Suppressor macrophage (primary cell): ENCODE results near the gene SYTL3.

ENCODE experiments used
- DNase-seq, 4 experiments: peaks; one replicate each; pipeline ENCODE4 v3.0.0-alpha.2; 2020 to 2022

SYTL3 gene

DNA sequence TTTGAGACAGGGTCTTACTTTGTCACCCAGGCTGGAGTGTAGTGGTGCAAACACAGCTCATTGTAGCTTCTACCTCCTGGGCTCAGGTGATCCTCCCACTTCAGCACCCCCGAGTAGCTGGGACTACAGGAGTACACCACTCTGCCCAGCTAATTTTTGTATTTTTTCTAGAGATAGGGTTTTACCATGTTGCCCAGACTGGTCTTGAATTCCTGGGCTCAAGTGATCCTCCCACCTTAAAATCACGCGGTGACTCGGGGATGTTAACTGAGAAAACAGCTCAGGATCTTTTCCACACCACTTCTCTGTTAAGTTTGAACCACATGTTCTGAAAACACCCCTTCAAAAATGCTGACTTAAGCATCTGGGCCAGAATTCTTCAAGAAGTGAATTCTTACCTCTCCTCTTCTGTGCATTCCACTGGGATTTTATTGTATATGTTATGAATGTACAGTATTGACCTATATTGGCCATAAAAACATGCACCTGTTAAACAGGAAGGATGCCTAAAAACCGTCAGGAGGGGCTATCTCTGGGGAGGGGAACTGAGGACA lies 72.4 kb downstream of the SYTL3 start:
- DNase-seq = peak in 2 of 4 experiments; percentile 14 to 29

DNA sequence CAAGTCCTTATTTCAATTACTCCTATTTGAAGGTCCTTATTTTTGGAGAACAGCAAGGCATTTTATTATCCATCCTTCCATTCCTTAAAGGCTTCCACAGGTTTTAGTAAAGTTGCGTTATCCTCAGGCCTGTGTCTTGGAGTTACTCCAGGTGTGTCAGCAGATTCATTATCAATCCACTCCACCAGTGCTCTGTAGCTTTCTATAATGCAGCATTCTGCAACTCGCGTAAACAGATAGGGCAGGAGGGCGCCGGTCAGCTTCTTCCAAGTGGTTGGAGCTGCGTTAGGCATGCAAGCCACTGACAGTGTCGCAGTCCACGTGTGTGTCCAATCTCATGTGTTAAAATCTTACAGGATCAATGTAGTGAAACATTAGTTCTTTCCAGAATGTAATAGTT lies 75.8 kb downstream of the SYTL3 start:
- no peak for DNase-seq

DNA sequence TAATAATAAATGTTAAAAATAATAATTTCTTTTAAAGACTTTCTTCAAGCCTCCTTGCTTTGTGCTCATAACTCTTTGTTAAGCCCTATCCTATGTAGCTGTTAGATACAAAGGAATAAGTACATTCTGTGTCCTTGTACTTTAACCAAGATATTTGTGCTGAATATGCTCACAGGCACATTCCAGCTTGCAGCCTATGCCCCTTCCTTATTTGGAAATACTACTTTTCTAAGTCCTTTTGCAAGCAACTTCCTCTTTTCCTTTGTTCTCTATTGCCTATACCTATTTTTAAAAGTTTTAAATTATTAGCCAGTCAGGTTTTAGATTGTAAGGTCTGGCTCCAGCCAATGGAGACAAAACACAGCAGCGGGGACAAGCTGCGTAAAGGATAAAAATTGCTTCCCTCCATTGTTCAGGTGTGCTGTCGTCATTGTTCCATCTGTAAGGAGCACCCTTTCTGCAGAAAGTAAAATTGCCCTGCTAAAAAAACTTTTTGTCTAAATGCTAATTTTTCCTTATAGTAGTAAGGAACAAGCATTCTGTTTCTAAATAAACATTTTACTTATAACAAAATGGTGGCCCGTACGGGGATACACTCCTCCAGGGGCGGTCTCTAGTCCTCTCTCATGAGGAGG lies 80.2 kb downstream of the SYTL3 start:
- peak in 3 of 4 experiments; percentile 37 to 63 (median 56) for DNase-seq

DNA sequence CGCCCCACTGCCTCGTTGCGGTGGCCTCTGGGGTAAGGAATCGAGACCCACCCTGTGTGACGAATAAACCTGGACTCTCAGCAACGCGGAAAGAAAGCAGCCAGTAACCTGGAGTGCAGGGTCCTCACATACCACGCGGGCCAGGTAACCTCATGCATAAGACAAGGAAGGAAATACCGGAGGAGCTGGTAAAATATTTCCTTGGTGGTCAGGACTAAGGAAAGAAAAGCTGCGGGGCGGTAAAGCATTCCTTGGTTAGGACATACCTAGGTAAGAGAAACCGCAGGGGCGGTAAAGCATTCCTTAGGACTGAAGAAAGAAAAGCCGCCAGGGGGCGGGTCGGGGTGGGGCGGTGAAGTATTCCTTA lies 80.7 kb downstream of the SYTL3 start:
- no peak for DNase-seq

DNA sequence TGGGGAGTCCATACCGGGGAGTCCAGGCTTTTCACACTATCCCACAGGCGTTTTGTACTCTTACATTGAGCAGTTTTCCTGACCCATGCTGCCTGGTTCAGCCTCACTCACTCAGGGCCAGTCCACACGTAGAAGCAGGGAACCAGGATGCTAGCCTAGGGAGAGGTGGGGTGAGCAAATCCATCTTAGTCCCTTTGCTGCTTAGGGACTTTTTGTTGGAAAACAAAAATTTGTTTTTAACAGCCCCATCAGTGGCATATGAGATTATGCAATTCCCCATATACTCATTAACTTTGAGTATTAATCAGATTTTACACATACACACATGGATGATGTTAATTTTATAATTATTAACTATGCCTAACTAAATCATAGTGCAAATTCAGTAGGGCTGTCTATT lies 85.2 kb downstream of the SYTL3 start:
- DNase-seq = no peak

DNA sequence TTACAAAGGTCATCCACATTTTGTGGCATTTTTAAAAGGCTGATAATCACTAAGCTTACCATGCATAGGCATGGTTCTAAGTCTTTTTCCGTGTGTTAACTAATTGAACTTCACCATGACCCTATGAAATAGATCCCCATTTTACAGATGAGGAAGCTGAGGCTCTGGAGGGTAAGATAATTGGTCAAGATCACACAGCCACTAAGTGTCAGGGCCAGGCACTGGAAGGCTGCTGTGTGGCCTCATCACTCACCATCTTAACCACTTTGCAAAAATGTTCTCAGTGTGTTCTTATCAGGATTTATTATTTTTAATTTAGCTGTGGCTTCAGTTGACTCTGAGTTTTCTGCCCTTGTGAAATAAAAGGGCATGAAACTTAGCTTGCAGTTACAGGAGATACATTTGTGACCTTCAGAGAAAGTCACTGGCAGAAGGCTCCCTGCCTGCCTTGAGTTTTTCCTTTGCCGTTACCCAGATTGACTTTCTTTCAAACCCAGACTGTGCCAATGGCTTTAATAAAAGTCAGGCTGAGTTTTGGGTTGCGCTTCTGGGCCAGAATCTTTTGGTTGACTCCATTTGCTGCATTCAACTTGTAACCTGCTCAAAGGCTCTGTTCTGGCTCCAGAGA lies 87.3 kb downstream of the SYTL3 start:
- DNase-seq = no peak

DNA sequence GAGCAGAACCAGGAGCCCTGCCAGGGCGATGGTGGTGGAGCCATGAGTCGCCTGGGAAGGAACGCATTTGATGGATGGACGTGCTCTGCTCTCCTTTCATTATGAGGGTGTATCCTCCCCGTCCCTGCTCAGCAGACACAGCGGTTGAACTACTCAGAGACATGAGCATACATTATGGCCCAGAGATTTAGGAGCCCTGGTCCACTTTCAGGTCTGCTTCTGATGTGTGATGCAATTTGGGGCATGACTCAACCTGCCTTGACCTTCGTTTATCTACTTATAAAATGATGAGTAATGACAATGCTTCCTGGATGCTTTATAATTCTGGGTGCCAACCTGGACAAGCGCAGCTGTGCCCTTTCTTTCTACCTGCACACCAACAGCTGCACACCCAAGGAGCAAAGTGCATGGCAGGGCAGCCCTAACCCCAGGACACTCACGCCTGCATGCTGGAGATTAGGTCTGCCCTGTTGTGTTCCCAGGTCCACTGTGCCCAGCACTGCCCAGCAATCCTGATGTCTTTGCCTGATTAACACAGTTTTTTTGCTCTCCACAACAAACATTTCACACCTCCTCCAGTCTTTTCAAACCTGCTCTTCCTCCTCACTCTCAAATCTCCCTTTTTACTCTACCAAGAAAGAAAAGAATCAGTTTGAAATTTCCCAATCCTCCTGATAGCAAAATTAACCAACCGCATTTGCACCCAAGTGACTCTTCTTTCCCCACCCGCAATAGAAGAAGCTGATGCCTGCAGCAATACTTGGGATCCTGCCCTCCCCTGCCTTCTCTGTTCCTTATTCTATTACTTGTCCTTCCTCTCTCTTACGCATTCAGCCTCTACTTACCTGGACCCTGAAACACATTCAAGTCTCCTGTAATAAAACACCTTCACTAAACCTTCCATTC lies 88.1 kb downstream of the SYTL3 start:
- DNase-seq = peak in 3 of 4 experiments; percentile 15 to 35 (median 31)

DNA sequence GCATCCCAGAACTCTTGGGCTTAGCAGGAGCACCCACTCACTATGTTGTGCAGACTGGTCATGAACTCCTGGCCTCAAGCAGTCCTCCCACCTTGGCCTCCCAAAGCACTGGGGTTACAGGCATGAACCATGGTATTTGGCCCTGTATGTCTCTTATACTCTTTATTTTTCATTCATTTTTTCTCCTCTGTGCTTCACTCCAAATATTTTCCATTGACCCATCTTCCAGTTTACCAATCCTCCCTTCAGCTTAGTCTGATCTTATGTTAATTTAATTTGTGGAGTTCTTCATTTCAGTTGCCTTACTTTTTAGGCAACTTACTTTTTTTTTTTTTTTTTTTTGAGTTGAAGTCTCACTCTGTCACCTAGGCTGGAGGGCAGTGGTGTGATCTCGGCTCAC lies 89.8 kb downstream of the SYTL3 start:
- DNase-seq = no peak

DNA sequence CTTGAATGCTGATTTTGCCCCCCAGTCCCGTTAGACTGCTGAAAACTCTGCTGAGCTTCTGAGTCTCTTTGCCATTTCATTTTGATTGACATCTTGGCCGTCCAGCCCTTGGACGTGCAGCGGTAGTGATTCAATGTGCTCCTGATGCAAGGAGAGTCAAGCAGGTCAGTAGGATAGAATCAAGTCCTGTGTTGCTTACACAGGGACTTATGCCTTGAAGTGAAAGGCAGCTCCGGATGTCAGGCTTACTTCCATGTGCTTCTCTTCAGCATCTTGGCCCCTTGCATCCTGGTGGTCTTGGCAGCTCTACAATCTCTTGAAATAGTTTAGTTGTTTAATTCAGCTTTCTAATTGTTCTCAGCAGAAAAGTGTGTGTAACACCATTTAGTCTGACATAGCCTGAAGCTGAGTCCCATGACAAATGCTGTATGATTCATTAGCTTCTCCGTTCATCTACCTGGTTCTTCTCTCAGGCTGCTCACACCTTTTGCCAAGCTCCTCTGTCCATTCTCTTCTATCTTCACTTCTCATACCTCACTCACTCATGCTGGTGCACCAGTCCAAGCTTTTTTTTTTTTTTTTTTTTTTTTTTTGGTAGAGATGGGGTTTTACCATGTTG lies 93.3 kb downstream of the SYTL3 start:
- no peak for DNase-seq

DNA sequence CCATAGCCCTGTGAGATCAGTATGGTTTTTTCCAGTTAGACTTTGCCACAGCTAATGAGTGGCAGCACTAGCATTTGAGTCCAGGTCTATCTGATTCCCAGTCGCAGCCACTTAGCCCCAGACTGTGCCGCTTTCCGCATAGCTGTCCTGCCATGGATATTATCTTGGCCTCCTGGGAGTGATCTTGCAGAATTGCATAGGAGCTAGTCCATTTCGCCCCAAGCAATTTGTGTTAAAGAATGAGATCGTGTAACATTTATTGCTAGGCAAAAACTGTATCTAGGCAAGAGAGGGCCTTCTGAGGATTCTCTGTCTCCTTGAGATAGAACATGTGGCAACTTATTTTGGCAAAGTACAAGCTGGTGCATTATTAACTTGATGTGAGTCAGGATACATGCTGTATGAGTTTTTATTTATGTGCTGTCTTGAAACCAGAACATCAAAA lies 95.2 kb downstream of the SYTL3 start:
- no peak for DNase-seq

DNA sequence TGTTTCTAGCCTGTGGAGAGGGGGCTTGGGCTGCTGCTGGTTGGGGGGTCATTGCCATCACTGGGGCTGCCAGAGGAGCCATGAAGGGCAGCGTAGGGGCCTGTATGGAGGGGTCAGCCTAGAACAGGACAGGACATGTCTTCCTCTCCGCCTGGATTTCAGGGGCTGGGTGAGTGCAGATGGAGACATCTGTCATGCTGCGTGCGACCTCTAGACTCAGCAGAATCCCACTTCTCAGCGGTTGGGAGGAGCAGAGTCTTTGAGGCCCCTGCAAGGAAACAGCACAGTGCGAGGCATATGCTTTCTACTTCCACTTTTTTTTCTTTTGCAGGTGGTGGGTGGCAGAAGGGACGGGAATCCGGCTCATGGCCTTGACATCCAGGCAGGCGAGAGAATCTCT lies 101.4 kb downstream of the SYTL3 start:
- no peak for DNase-seq

DNA sequence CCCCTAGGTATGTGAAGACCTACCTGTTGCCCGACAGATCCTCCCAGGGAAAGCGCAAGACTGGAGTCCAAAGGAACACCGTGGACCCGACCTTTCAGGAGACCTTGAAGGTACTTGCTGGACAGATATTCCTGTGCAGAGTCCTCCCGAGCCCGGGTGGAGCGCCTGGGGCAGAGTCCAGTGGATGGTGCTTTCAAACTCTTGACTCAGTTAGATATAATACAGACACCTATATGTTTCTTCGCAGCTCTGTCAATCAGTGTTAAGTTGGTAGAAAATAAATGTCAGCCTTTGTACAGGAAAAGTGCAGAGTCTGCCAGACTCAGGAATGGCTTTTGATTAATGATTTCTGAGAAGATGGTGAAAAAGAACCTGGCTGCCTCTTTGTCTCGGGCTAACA lies 102.1 kb downstream of the SYTL3 start:
- DNase-seq = no peak

DNA sequence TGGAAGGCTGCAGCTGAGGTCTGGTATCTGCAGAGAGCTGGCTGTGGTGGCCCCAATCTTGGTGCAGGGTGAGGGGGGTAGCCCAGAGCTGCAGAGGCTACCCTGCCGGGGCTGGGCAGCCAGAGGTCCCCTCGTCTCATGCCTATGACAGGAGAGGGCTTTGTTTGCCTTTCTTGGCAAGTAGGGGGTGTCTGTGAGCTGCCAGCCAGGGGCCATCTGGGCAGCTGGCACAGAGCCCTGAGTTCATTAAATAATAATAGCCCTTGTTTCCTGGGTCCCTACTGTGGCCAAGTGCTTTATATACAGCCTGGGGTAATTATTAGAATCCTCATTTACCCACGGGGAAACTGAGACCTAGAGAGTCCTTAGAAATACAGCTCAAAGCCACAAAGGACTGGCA lies 102.8 kb downstream of the SYTL3 start:
- DNase-seq = no peak

DNA sequence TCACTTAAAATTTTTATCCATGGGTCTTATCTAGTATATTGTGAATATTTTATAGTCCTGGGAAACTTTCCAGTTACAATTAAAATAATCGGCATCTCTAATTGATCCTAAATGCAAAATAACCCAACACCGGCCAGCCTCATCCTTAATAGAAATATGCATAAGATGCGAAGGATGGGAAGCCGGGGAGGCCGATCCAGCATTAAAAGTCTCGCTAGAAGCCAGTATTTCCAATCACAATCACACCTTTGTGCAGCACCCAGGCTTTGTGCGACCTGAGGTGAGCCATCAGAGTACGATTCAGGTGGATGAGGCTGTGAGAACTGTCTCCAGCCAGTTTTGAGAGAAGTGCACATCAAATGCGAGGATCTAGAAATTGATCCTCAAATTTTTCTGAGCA lies 104.0 kb downstream of the SYTL3 start:
- no peak for DNase-seq

DNA sequence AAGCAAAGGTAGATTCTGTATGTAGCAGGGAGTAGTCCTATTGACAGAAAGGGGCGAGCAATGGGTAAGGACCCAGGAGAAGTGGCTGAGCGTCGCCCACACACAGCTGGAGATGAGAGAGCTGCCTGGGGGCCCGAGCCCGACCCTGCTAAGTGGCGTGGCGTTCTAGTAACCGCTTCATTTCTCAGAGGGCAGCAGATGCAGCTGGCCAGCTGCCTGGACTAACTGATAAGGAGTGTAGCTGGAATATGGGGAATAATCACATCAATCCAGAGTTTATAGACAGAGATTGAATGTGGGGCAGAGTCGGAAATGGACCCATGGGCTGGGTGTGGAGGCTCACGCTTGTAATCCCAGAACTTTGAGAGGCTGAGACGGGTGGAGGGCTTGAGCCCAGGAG lies 104.9 kb downstream of the SYTL3 start:
- DNase-seq = no peak

DNA sequence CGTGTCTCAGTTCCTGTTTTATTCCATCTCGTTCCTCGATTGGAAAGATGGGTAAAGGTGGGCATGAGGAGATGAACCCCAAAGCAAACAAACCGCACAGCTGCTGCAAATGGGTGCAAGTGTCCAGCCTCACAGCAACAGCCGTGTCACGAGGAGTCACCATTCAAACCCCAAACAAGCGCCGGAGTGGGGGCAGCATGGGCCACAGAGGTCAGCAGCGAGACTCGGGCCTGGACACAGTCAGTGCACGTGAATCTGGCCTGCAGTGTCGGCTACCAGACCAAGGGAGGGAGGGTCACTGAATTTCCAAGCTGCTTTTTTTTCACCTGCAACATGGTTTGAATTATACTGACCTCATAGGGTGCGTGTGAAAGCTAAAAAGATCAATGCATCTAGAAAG lies 105.8 kb downstream of the SYTL3 start:
- no peak for DNase-seq

DNA sequence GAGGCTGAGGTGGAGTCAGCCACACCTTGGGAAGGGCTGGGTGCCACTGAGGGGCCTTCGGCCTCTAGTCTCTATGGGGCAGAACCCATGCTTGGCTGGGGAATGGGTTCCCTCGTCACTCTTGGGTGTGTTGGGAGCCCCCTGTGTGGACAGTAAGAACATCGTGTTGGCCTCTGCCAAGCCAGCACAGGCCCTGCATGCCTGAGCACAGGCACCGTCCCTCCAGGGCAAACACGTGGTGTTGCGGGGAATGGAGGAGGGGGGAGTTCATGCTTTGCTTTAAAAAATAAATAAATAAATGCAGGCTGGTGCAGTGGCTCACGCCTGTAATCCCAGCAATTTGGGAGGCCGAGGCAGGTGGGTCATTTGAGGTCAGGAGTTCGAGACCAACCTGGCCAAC lies 106.3 kb downstream of the SYTL3 start:
- DNase-seq = no peak

DNA sequence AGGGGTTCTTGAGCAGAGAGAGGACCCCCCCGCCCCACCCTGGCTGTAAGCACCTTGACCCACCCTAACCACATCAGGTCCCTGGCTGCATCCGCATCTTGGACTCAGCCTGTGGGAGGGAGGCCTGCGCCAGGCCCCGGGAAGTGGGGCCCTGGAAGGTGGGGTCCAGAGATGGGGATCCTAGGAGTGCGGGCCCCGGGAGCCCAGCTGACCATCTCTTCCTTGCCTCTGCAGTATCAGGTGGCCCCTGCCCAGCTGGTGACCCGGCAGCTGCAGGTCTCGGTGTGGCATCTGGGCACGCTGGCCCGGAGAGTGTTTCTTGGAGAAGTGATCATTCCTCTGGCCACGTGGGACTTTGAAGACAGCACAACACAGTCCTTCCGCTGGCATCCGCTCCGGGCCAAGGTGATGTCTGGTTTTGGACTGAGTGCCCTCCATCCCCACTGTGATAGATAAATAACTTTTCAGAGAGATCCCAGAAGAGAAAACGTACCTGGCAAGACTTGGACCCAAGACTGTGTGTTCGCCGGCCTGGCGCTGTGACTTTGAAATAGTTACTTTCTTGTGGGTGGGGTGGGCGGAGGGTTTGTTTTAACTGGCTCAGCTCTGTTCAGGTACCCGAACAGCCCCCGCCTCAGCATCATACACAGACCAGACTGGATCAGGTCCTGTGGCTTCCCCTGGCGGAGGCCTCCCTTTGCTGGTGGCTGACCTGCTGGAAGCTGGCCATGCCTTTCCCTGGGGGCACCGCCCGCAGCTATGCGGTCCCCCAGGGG lies 107.3 kb downstream of the SYTL3 start:
- DNase-seq = no peak

DNA sequence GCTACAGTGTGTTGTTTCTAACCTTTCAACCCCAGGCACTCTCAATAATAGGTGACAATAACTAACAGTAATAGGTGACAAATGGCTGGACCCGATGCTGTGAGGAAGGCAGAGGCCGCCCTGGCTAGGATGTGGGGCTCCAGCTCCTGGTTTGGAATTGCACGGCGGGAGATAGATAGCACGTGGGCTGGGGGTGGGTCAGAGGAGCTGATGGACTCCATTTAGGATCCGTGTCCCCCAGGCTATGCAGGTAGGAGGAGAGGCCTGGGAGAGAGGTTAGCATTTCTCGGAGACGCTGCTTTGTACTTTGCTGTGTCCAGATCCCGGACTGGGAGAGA lies 107.9 kb downstream of the SYTL3 start:
- no peak for DNase-seq

DNA sequence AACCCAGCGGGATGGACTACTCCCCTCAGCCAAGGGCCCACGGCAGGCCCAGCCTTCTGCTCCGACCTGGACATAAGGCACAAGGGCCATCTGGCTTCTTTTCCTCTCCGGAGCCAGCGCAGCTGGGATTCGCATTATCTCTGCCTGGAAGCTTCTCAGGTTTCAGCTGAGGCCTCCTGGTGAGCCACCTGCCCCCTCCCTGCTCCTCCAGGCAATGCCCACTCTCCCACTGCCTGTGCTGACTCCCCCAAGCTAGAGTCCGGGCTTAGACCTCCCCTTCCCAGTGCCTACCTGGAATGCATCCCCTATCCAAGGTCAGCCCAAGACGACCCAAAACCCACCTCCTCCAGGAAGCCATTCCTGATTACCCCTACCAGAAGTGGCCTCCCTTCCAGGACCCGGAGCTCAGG lies 108.6 kb downstream of the SYTL3 start:
- DNase-seq = no peak

DNA sequence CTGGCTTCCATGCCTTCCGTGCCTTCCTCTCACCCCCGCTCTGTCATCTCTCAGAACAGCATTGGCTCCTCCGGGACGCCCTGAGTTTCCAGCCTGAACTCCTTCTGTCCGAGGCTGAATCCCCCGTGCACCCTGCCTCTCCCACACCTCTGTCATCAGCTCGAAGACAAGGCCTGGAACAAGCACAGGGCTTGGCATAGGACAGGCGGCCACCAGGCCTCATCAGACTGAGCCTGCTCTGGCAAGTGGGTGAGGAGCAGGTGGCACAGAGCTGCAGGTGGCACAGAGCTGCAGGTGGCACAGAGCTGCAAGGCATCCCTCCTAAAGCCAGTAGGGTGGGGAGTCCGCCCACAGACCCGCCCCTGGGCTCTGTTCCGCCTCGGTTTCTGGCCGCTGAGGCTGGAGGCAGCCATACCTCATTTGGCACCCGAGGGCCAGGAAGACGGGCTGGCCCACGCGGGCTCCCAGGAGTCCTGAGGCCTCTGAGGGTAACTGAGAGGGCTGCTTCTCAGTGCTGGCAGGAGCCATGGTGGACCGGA lies 109.2 kb downstream of the SYTL3 start:
- no peak for DNase-seq
